IPS-20b (cell line): Measurements from ENCODE around the gene PKLR.
A peak's percentile ranks its signal among the peaks of the same experiment; 100 is the strongest.

ENCODE experiments used
- H3K27ac ChIP-seq: one replicate; pipeline ENCODE4 v1.5.1; 2013; ENCODE audit warnings: low read length
- H3K27me3 ChIP-seq: 2 replicates; pipeline ENCODE4 v1.6.1; 2013; ENCODE audit warnings: mild to moderate bottlenecking, low read length, inconsistent platforms; ENCODE audit not compliant: insufficient read depth
- H3K36me3 ChIP-seq: 2 replicates; pipeline ENCODE4 v1.6.1; 2013; ENCODE audit warnings: low read depth, mild to moderate bottlenecking, inconsistent platforms, low read length, moderate library complexity; ENCODE audit not compliant: insufficient read depth
- H3K4me1 ChIP-seq: 2 replicates; pipeline ENCODE4 v1.6.1; 2013; ENCODE audit warnings: mild to moderate bottlenecking, control low read depth, inconsistent platforms, low read length, moderate library complexity; ENCODE audit not compliant: insufficient read depth
- H3K4me3 ChIP-seq: 2 replicates; pipeline ENCODE4 v1.5.1; 2013; ENCODE audit warnings: mild to moderate bottlenecking, low read length, inconsistent platforms
- H3K9ac ChIP-seq: 2 replicates; pipeline ENCODE4 v1.6.1; 2013; ENCODE audit warnings: low read depth, mild to moderate bottlenecking, inconsistent platforms, low read length, moderate library complexity
- H3K9me3 ChIP-seq: 2 replicates; pipeline ENCODE4 v1.6.1; 2013; ENCODE audit warnings: mild to moderate bottlenecking, low read depth, low read length, inconsistent platforms; ENCODE audit not compliant: insufficient read depth

The PKLR gene

DNA sequence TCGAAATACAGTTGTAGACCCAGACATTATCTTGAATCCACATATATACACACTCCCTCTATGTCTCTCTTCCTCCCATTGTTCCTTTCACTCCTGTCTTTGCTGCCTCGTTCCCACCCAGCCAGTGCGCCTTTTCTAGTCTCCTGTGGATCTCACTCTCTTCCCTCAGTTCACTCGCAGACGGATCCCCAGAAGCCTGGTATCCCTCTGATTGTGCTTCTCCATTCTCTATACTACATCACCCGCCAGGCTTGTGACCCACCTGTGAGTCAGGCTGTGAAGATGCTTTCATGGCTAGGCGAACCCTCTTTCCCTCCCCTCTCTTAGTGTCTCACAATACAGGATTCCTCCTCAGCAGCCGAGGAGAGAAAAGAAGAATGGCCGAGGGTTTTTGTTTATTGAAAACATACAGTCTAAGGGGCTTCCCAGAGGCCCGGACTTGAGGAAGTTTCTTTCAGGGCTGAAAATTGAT is 22.5 kb downstream of the PKLR start:
- no peak overlapping the region for H3K27ac ChIP-seq
- H3K27me3 ChIP-seq: peaks cover 15% of the 10 kb centered on the region
- H3K4me3 ChIP-seq: peak overlapping the region; percentile 40; the same call in 1 of the 2 replicates
- no peaks in the 10 kb centered on the region for H3K36me3 ChIP-seq
- peak overlapping the region; percentile 7; the same call in 1 of the 2 replicates for H3K9ac ChIP-seq
- H3K9me3 ChIP-seq: no peaks in the 10 kb centered on the region
- H3K4me1 ChIP-seq: peaks cover 13% of the 10 kb centered on the region

DNA sequence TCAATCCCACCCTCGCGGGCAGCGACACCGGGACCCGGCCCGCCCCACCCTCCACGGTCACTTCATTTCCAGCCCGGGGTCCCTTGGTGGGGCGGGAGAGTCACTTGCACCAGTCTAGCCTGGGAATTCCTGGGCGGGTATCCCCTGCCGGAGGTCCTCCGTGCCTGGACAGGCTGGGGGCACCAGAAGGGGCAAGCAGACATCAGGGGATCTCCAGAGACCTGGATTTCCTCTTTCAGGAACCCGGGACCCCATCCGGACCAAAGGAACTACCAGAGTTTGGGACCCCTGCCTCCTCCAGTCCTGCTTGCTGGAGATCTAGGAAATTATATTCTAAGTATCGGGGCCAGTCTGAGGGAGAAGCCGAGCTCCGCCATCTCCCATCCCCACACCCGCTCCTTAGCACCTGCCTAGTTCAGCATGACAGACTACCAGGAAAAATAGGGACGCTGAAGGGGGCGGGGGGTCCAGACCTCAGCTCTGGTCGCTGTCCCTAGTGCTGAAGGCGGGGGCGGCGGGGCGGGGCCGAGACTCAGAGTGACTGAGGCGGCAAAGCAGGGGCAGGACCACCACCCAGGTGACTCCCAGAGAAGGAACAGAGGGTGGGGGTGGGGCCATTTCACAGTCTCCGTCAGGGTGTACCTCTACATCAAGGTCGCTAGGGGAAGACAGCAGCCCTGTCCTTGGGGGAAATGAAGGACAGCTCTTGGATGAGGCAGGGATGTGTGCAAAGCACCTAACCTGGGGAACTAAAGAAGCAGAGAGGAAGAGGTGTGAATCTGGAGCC is 23.1 kb downstream of the PKLR start:
- Histone ChIP-seq H3K36me3 (no peaks in the 10 kb centered on the region), H3K4me1 (peaks cover 15% of the 10 kb centered on the region), H3K9ac (peak overlapping the region; percentile 41; the same call in 1 of the 2 replicates), H3K4me3 (peak overlapping the region; percentile 70), H3K9me3 (no peaks in the 10 kb centered on the region), H3K27me3 (peaks cover 15% of the 10 kb centered on the region), H3K27ac (no peak overlapping the region)

DNA sequence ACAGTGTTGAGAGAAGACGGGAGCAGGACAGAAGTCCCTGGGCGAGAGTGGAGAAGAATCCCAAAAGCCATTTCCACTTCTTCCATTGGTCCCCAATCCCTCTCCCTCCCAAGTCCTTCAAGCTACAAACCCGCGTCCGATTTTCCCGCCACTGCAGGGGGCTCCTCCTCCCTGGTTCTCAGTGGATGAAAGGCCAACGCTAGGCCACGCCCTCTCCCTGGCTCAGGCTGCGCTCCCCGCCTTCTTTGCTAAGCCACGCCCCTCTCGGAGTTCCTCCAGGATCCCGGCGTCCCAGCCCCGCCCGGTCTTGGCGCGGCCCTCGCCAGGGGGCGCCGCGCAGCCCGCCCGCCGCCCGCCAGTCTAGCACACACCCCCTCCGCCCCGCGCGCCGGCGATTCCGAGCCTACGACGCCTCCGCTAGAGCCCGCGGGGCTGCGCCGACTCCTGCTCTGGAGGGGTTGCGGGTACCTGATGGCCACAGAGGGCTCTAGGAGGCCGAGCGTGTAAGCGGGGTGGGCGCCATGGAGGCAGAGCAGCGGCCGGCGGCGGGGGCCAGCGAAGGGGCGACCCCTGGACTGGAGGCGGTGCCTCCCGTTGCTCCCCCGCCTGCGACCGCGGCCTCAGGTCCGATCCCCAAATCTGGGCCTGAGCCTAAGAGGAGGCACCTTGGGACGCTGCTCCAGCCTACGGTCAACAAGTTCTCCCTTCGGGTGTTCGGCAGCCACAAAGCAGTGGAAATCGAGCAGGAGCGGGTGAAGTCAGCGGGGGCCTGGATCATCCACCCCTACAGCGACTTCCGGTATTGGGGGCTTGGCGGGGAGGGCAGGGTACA is 24.0 kb downstream of the PKLR start, which contains the start of gene HCN3:
HCN3 (plus strand) TSS at position 394 of the 832 bp plus-strand sequence; CDS start at position 522, 128 bp downstream.
- H3K36me3 ChIP-seq: no peaks in the 10 kb centered on the region
- H3K4me1 ChIP-seq: peaks cover 15% of the 10 kb centered on the region
- H3K9me3 ChIP-seq: no peaks in the 10 kb centered on the region
- peak within 1 kb of the TSS; percentile 41; the same call in 1 of the 2 replicates for H3K9ac ChIP-seq
- no peak within 1 kb of the TSS for H3K27ac ChIP-seq
- peaks cover 15% of the 10 kb centered on the region for H3K27me3 ChIP-seq
- H3K4me3 ChIP-seq: peak within 1 kb of the TSS; percentile 70

DNA sequence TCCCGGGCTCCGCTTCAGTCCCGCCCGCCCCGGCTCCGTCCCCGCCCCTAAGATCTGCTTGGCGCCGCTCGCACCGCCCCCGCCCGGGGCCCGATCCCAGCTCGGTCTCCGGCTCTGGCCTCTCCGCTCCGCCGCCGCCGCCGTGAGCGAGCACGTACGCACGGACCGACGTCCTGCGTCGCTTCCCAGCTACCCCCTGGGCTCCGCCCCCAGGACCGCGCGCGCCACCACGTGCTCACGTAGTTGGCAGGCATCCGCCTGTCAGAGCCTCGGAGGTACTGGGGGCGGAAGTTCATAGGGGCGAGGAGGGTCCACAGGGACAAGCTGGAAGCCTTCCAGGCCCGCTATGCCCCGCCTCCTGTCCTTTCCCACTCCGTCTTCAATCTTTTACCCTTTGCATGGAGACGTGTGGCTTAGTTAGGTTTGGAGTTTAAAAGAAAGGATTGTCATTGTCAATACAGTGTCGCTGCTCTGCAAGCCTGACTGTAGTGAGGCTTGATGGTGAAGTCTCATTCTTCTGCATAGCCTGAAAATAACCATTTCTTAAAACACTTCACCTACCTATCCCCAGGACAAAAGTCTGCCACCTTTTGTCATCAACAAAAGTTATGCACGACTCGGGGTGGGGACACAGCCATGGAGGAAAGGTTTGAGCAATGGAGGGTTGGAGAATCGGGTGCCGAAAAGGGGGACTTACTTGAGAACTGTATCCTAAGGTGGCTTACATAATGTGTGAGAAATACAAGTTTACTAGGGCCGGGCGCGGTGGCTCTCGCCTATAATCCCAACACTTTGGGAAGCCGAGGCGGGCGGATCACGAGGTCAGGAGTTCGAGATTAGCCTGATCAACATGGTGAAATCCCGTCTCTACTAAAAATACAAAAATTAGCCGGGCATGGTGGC is 27.6 kb downstream of the PKLR start, which contains the start of gene CLK2:
CLK2 (minus strand) TSS at position 162 of the 903 bp plus-strand sequence. CDS start 2,527 bp downstream, outside the sequence.
- Histone ChIP-seq H3K27ac (peak within 1 kb of the TSS; percentile 88), H3K4me3 (peak within 1 kb of the TSS; percentile 98), H3K9ac (peak within 1 kb of the TSS; percentile 96), H3K4me1 (peaks cover 6% of the 10 kb centered on the region), H3K9me3 (no peaks in the 10 kb centered on the region), H3K27me3 (peaks cover 15% of the 10 kb centered on the region), H3K36me3 (peaks cover 30% of the 10 kb centered on the region)

DNA sequence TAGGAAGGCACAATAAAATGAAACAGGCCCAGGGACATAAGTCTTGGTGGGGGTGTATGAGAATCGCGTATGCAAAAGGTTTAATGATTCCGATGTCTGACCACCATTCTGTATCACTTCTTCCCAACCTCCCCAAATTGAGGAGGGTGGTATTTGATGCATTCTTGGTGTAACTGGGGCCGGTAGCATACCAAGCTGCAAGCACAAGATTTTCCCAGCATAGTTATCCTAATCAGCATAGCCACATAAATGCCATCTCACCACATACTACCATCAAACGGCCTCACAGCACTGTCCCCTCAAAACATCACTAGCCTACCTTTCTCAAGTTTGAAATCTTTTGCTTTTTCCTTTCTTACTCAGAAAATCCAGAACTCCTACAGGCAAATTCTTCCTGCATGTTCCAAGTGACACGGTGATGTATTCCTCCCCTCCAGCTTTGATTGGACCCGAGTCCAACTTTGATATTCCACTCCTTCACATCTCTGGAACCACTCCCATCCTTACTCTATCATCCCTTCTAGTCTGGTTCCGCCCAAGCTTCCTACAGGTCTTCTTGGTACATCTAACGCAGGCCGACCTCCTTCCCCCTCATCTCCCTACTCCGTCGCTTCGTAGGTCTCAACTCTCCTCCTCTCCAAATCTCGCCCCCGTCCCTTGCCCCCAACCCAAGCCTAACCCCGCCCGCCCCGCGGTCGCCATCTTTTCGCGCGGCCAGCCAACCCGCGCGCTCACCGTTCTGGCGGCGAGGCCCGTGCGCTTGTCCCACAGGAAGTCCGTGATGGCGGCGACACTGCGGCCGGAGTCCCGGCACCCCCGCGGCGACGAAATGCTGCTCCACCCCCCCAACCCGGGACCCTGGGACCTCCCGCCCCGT is 28.5 kb downstream of the PKLR start:
- Histone ChIP-seq H3K36me3 (peaks cover 39% of the 10 kb centered on the region), H3K9me3 (no peaks in the 10 kb centered on the region), H3K4me1 (peaks cover 5% of the 10 kb centered on the region; the same call in 1 of the 2 replicates), H3K9ac (peak overlapping the region; percentile 96), H3K27ac (peak overlapping the region; percentile 84), H3K27me3 (peaks cover 15% of the 10 kb centered on the region), H3K4me3 (peak overlapping the region; percentile 98)

DNA sequence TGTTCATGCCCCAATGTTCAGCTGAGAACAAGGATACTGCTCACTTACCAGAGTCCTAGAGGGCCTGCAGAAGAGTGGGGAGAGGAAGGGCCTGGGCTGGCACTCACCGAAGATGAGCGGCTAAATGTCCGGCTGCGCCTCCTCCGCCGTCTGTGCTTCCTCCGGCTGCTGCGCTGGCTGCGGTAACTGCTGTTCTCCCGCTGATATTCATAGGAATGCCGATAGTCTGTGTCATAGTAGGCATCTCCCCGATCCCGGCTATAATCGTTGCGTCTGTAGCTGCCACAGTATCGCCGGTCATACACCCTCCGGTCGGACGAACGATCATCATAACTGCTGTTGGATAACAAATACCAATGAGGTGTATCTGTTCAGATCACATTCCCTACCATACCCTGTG is 31.9 kb downstream of the PKLR start:
- H3K36me3 ChIP-seq: peaks cover 72% of the 10 kb centered on the region
- H3K27ac ChIP-seq: no peak overlapping the region
- H3K9ac ChIP-seq: no peak overlapping the region
- H3K4me3 ChIP-seq: no peak overlapping the region
- H3K4me1 ChIP-seq: peaks cover 3% of the 10 kb centered on the region; the same call in 1 of the 2 replicates
- no peaks in the 10 kb centered on the region for H3K9me3 ChIP-seq
- H3K27me3 ChIP-seq: no peaks in the 10 kb centered on the region

DNA sequence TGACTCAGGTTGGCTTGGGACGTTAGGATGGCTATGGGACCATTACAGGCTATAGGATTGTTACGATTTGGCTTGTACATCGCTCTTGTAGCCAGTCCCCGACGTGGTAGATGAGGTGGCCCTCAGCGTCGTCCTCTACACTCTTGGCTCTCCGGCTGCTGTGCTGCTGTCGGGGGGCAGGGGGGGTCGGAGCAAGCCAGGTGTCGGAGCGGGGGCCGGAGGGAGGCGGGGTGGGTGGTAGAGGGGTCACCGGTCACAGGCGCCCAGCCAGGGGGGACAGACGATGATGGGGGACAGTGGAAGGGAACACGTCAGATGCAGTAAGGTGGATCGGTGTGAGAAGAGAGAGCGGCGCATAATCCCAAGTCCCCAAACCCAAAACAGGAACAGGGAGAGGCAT is 32.6 kb downstream of the PKLR start:
- no peak overlapping the region for H3K9ac ChIP-seq
- H3K9me3 ChIP-seq: no peaks in the 10 kb centered on the region
- peaks cover 79% of the 10 kb centered on the region for H3K36me3 ChIP-seq
- H3K4me1 ChIP-seq: peaks cover 1% of the 10 kb centered on the region; the same call in 1 of the 2 replicates
- no peak overlapping the region for H3K27ac ChIP-seq
- H3K4me3 ChIP-seq: no peak overlapping the region
- H3K27me3 ChIP-seq: no peaks in the 10 kb centered on the region

DNA sequence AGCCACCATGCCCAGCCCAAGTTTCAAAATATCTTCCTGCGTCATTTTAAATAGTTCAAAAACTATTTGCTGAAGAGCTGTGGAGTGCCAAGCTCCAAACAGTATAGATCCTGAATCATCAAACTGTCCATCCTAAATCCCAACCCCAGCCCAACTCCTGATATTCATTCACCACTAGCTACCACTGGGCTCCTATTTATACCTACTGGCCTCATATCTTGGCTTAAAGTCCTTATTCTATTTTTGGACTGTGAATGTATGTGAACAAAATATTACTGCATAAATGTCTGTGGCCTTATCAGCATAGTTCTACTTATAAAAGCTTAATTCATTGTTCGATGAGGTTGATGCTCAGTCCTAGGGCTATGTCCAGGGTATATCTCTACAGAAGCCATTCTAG is 33.9 kb downstream of the PKLR start:
- no peaks in the 10 kb centered on the region for H3K27me3 ChIP-seq
- H3K36me3 ChIP-seq: peaks cover 90% of the 10 kb centered on the region
- H3K27ac ChIP-seq: no peak overlapping the region
- H3K9me3 ChIP-seq: no peaks in the 10 kb centered on the region
- H3K4me1 ChIP-seq: no peaks in the 10 kb centered on the region
- no peak overlapping the region for H3K9ac ChIP-seq
- no peak overlapping the region for H3K4me3 ChIP-seq

DNA sequence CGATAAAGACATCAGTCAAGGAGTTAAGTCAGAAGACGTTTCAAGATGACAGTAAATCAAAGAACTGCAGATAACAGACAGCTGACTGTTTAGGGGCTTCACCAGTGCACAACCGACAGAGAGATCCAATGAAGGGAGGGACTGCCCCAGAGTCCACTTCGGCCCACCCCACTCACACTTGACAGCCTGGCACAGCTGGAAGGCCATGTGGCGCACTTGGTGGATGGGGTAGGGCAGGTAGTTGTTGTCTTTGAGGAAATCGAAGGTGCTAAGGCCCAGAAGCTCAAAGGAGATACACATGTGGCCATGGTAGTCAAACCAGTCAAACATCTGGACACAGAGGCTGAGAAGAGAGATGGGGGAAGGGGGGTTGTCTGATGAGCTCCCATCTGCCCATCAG is 34.7 kb downstream of the PKLR start:
- H3K9ac ChIP-seq: no peak overlapping the region
- no peak overlapping the region for H3K27ac ChIP-seq
- H3K36me3 ChIP-seq: peaks cover 88% of the 10 kb centered on the region

DNA sequence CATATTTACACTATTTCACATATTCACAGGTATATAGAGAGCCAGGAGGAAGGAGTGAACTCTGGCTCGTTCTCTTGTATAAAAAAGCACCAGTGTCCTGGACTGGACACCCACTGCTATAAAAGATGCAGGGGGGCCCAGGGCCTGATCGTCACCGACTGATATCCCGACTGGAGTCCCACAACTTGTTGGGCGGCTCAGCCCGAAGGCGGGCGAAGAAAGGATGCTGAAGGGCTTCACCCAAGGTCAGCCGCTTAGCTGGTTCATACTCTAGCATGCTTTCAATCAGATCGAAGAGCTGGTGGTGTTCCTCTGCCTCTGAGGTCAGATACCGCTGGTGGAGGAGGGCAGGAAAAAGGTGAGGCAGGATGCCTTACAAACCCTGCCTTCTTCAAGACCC is 38.2 kb downstream of the PKLR start:
- Histone ChIP-seq H3K4me3 (no peak overlapping the region), H3K27me3 (no peaks in the 10 kb centered on the region), H3K9me3 (no peaks in the 10 kb centered on the region), H3K4me1 (peaks cover 5% of the 10 kb centered on the region; the same call in 1 of the 2 replicates), H3K9ac (peak overlapping the region; percentile 18; the same call in 1 of the 2 replicates), H3K27ac (no peak overlapping the region), H3K36me3 (peaks cover 61% of the 10 kb centered on the region)

More for the DNA sequence above, 34.7 kb downstream of the PKLR start:
- Histone ChIP-seq H3K4me1 (no peaks in the 10 kb centered on the region), H3K27me3 (no peaks in the 10 kb centered on the region), H3K4me3 (no peak overlapping the region), H3K9me3 (no peaks in the 10 kb centered on the region)
